Skeletal muscle satellite cell (primary cell): ENCODE measurements around the gene SCMH1. TPM values are rescaled to one million over a fixed set of nuclear protein-coding genes. Genes with fewer than 3 reads are reported as not detected.
A peak's percentile ranks its signal among the peaks of the same experiment; 100 is the strongest.

ENCODE experiments used
- H3K27me3 ChIP-seq: 2 replicates; pipeline ENCODE4 v1.7.0; 2013; ENCODE audit warnings: low read length; ENCODE audit not compliant: control insufficient read depth, insufficient read depth
- H3K36me3 ChIP-seq: 2 replicates; pipeline ENCODE4 v1.7.0; 2013; ENCODE audit warnings: mild to moderate bottlenecking, control low read depth, low read length; ENCODE audit not compliant: insufficient read depth
- H3K4me1 ChIP-seq: 2 replicates; pipeline ENCODE4 v1.7.0; 2013; ENCODE audit warnings: low read length; ENCODE audit not compliant: control insufficient read depth, insufficient read depth
- H3K4me2 ChIP-seq: 2 replicates; pipeline ENCODE4 v1.7.0; 2013; ENCODE audit warnings: mild to moderate bottlenecking, low read length
- H3K4me3 ChIP-seq: 2 replicates; pipeline ENCODE4 v1.7.0; 2013; ENCODE audit warnings: low read length
- H3K9ac ChIP-seq: 2 replicates; pipeline ENCODE4 v1.7.0; 2013; ENCODE audit warnings: mild to moderate bottlenecking, low read depth, low read length, moderate library complexity
- H3K9me3 ChIP-seq: replicated peaks from 2 replicates; pipeline ENCODE4 v1.7.0; 2013; ENCODE audit warnings: mild to moderate bottlenecking, control low read depth, low read length
- total RNA-seq: library from RNA; depleted of rRNA; stranded (reverse); fragments of >200 nt; gene quantifications from 2 replicates; pipeline ENCODE4 v1.2.3, GENCODE V29; 2012; rRNA removed

SCMH1 gene
- total RNA-seq, result 11.4 and 11.9 TPM in 2 replicates

- no peaks in the 10 kb centered on the region for H3K9me3 ChIP-seq
- peak within 1 kb of the TSS; percentile 88 for H3K4me3 ChIP-seq
- no peaks in the 10 kb centered on the region for H3K27me3 ChIP-seq
- H3K4me1 ChIP-seq, result peaks cover 23% of the 10 kb centered on the region
- H3K4me2 ChIP-seq, result peak within 1 kb of the TSS; percentile 82
- peak within 1 kb of the TSS; percentile 92 for H3K9ac ChIP-seq
- H3K36me3 ChIP-seq, result no peaks in the 10 kb centered on the region
Measured at GRCh38 chr1:41241749-41242341, at the start of gene SCMH1. Gene SCMH1, minus strand, starts transcription at chr1:41242306. Its CDS starts 56,173 bp downstream, at chr1:41186133.

- Histone ChIP-seq H3K9me3 (no peaks in the 10 kb centered on the region), H3K4me1 (no peaks in the 10 kb centered on the region), H3K27me3 (peaks cover 71% of the 10 kb centered on the region), H3K36me3 (no peaks in the 10 kb centered on the region), H3K9ac (no peak overlapping the region), H3K4me3 (no peak overlapping the region), H3K4me2 (no peak overlapping the region)
Measured at GRCh38 chr1:41291195-41291594, 49.1 kb upstream of the SCMH1 start.

- H3K9me3 ChIP-seq, result no peaks in the 10 kb centered on the region
- no peak overlapping the region for H3K4me2 ChIP-seq
- H3K4me3 ChIP-seq, result no peak overlapping the region
- H3K9ac ChIP-seq, result no peak overlapping the region
- H3K36me3 ChIP-seq, result no peaks in the 10 kb centered on the region
- peaks cover 75% of the 10 kb centered on the region for H3K27me3 ChIP-seq
- no peaks in the 10 kb centered on the region for H3K4me1 ChIP-seq
Measured at GRCh38 chr1:41289196-41289595, 47.1 kb upstream of the SCMH1 start.

GRCh38 chr1:41286992-41287391 lies 44.9 kb upstream of the SCMH1 start:
- Histone ChIP-seq H3K4me2 (no peak overlapping the region), H3K4me1 (no peaks in the 10 kb centered on the region), H3K9me3 (no peaks in the 10 kb centered on the region), H3K9ac (no peak overlapping the region), H3K36me3 (no peaks in the 10 kb centered on the region), H3K4me3 (no peak overlapping the region), H3K27me3 (peaks cover 79% of the 10 kb centered on the region)

GRCh38 chr1:41286486-41286885 lies 44.4 kb upstream of the SCMH1 start:
- Histone ChIP-seq H3K4me2 (no peak overlapping the region), H3K36me3 (no peaks in the 10 kb centered on the region), H3K27me3 (peaks cover 75% of the 10 kb centered on the region), H3K9ac (no peak overlapping the region), H3K9me3 (no peaks in the 10 kb centered on the region), H3K4me3 (no peak overlapping the region), H3K4me1 (no peaks in the 10 kb centered on the region)

GRCh38 chr1:41285818-41286217 lies 43.7 kb upstream of the SCMH1 start:
- Histone ChIP-seq H3K4me2 (no peak overlapping the region), H3K9ac (no peak overlapping the region), H3K4me1 (no peaks in the 10 kb centered on the region), H3K36me3 (no peaks in the 10 kb centered on the region), H3K4me3 (no peak overlapping the region), H3K27me3 (peaks cover 75% of the 10 kb centered on the region), H3K9me3 (no peaks in the 10 kb centered on the region)

- no peaks in the 10 kb centered on the region for H3K36me3 ChIP-seq
- peaks cover 72% of the 10 kb centered on the region for H3K27me3 ChIP-seq
- no peak overlapping the region for H3K4me3 ChIP-seq
- H3K9me3 ChIP-seq, result no peaks in the 10 kb centered on the region
- H3K4me2 ChIP-seq, result no peak overlapping the region
- H3K4me1 ChIP-seq, result no peaks in the 10 kb centered on the region
- H3K9ac ChIP-seq, result no peak overlapping the region
Measured at GRCh38 chr1:41284121-41284520, 42.0 kb upstream of the SCMH1 start.

- no peaks in the 10 kb centered on the region for H3K36me3 ChIP-seq
- H3K4me2 ChIP-seq, result no peak overlapping the region
- peaks cover 69% of the 10 kb centered on the region for H3K27me3 ChIP-seq
- H3K9me3 ChIP-seq, result no peaks in the 10 kb centered on the region
- H3K4me1 ChIP-seq, result no peaks in the 10 kb centered on the region
- H3K4me3 ChIP-seq, result no peak overlapping the region
- H3K9ac ChIP-seq, result no peak overlapping the region
Measured at GRCh38 chr1:41282679-41283317, 40.7 kb upstream of the SCMH1 start.

GRCh38 chr1:41281334-41281733 lies 39.2 kb upstream of the SCMH1 start:
- Histone ChIP-seq H3K27me3 (peaks cover 74% of the 10 kb centered on the region), H3K4me1 (no peaks in the 10 kb centered on the region), H3K4me2 (no peak overlapping the region), H3K9me3 (no peaks in the 10 kb centered on the region), H3K4me3 (no peak overlapping the region), H3K9ac (no peak overlapping the region), H3K36me3 (no peaks in the 10 kb centered on the region)

- peaks cover 74% of the 10 kb centered on the region for H3K27me3 ChIP-seq
- H3K9me3 ChIP-seq, result no peaks in the 10 kb centered on the region
- H3K4me1 ChIP-seq, result no peaks in the 10 kb centered on the region
- no peaks in the 10 kb centered on the region for H3K36me3 ChIP-seq
- no peak overlapping the region for H3K4me2 ChIP-seq
- H3K9ac ChIP-seq, result no peak overlapping the region
- no peak overlapping the region for H3K4me3 ChIP-seq
Measured at GRCh38 chr1:41280202-41281032, 38.3 kb upstream of the SCMH1 start.

GRCh38 chr1:41278076-41278475 lies 36.0 kb upstream of the SCMH1 start:
- H3K4me3 ChIP-seq, result no peak overlapping the region

More at GRCh38 chr1:41278076-41278475, 36.0 kb upstream of the SCMH1 start:
- Histone ChIP-seq H3K9ac (no peak overlapping the region), H3K9me3 (no peaks in the 10 kb centered on the region), H3K4me1 (no peaks in the 10 kb centered on the region), H3K27me3 (peaks cover 59% of the 10 kb centered on the region), H3K4me2 (no peak overlapping the region), H3K36me3 (no peaks in the 10 kb centered on the region)
